ENCODE results near the gene YTHDF1.

The YTHDF1 gene

DNA sequence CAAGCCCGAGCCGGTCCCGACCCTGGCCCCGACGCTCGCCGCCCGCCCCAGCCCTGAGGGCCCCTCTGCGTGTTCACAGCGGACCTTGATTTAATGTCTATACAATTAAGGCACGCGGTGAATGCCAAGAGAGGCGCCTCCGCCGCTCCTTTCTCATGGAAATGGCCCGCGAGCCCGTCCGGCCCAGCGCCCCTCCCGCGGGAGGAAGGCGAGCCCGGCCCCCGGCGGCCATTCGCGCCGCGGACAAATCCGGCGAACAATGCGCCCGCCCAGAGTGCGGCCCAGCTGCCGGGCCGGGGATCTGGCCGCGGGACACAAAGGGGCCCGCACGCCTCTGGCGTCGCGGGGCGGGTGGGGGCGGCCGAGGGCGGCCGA, 37.5 kb downstream of the YTHDF1 start:
- TF ChIP-seq CTCF (IDR thresholded peaks at IDR 0.05; ENCODE audit: low read depth, low read length), result no peak
- no peak overlapping the region for H3K4me3 ChIP-seq (ENCODE audit: low read depth, low read length)

DNA sequence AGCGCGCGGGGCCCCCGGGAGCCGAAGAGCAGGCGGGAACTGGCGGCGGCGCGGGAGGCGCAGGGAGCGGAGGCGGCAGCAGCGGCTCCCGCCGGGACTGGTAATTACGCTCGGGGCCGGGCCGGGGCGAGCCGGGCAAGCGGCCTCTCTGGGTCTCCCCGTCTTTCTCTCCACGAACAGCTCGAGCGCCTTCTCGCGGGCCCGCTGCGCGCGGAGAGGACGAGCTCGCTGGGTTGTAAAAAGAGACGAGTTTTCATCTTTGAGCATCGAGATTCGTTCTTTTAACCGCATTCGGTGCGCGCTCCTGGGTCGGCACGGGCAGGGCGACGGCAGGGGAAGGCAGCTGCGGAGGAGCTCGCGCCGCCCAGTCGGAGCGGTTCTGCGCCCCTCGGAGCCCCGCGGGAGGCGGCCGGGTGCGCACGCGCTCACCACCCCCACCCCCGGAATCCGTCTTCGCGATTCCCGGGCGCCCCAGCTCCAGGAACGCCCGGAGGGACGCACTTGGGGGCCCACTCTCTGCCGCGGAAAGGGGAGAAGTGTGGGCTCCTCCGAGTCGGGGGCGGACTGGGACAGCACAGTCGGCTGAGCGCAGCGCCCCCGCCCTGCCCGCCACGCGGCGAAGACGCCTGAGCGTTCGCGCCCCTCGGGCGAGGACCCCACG, 38.0 kb downstream of the YTHDF1 start:
- TF ChIP-seq CTCF (IDR thresholded peaks at IDR 0.05; ENCODE audit: low read depth, low read length), result no peak

GRCh38 chr20:63177134-63177784, 38.7 kb downstream of the YTHDF1 start:
- no peak overlapping the region for H3K4me3 ChIP-seq (ENCODE audit: low read depth, low read length)
- no peak for TF ChIP-seq CTCF (IDR thresholded peaks at IDR 0.05; ENCODE audit: low read depth, low read length)

More for the DNA sequence above, 38.0 kb downstream of the YTHDF1 start:
- no peak overlapping the region for H3K4me3 ChIP-seq (ENCODE audit: low read depth, low read length)

DNA sequence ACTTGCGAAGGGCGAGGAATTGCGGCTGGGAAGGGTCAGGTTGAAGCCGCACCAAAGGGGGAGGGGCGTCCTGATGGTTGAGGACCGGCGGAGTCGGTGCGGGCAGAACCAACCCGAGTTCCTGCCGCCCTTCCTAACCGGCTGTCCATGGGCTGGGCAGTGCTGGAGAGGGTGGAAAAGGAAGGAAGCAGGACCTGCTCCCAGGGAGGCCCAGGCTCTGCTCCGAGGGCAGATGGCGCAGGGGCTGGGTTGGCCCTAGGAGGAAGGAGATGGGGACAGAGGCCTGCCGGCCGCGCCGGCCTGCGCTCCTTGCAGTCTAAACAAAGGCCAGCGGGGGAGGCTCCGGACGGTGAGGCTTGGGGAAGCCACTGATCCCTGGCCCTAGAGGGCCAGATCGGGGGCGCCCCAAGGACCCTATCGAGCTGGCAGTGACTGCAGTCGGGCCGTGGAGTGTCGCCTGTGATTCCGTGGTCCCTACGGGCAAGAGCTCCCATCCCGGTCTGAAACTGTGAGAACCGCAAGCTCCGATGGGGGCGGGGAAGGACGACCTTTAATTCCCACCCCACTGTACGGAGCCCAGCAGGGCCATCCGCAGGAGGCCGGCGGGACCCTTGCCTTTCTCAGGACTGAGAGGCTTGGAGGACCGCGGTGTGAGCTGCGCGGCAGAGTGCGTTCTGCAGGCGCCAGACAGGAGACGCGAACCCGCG, 39.4 kb downstream of the YTHDF1 start:
- no peak overlapping the region for H3K4me3 ChIP-seq (ENCODE audit: low read depth, low read length)
- TF ChIP-seq CTCF (IDR thresholded peaks at IDR 0.05; ENCODE audit: low read depth, low read length), result no peak

DNA sequence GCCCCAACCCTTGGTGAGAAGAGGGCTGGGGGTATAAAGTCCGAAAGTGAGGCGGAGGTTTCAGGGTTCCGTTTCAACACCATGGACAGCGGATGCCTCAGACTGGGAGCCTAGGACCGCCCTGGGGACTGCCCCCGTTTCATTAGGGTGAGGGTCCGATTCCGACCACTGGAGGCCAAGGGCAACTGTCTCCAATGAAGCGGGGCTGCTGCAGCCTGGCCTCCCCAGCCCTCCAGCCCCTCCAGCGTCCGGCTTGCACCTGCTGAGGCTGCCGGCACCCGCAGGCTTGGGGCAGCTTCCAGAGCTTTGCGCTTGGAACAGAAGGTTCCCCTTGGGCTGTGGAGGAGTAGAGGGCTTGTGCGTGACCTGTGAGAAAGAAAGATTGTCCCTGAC, 39.9 kb downstream of the YTHDF1 start:
- TF ChIP-seq CTCF (IDR thresholded peaks at IDR 0.05; ENCODE audit: low read depth, low read length), result no peak
- H3K4me3 ChIP-seq (ENCODE audit: low read depth, low read length), result no peak overlapping the region

GRCh38 chr20:63175038-63175895, 40.7 kb downstream of the YTHDF1 start:
- H3K4me3 ChIP-seq (ENCODE audit: low read depth, low read length), result no peak overlapping the region
- no peak for TF ChIP-seq CTCF (IDR thresholded peaks at IDR 0.05; ENCODE audit: low read depth, low read length)
